22Rv1 (cell line): ENCODE results near the gene OSER1.

ENCODE experiments used
- CTCF ChIP-seq: fragments of 450-650 bp; IDR thresholded peaks from 2 replicates; pipeline ENCODE4 v1.5.1; 2017; ENCODE audit warnings: mild to moderate bottlenecking
- ZFX ChIP-seq: fragments of 450-650 bp; IDR thresholded peaks from 2 replicates; pipeline ENCODE4 v1.6.1; 2017; ENCODE audit warnings: antibody characterized with exemption, borderline replicate concordance

- TF ChIP-seq CTCF (no peak), ZFX (no peak)
Observed at GRCh38 chr20:44204156-44204831, 6.3 kb downstream of the OSER1 start.
